ENCODE results near the gene NRN1L.

The NRN1L gene

DNA sequence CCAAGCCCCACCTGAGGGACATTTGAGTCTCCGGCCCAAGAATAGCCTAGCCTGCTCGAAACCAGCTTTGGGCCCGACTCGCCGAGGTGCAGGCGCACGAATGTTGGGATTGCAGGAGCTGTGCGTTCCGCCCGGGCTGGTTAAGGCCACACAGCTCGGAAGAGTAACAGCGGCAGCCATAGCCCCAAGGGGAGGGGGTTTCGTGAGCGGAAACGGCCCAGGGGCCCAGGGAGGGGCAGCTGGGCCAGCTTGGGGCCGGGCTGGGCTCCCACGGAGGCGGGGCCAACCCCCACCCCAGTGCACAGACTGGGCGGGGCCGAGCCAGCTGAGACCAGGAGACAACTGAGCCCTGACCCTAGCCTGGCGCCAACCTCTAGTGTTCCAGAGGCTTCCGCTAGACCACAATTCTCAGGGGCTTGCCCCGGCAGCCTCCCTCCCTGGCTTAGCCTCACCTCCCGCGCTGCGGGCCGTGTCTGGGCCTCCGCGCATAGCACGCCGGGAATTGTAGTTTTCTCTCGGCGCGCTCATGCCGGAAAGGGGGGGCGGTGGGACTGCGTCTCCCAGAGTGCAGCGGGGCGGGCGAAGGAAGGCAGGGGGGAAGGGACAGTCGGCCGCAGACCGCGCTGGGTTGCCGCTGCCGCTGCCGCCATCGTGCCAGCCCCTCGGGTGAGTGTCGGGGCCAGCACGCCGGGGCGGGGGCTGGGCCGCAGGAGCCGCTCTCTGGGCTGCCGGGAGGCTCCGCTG lies 38.2 kb upstream of the NRN1L start, which contains the start of gene NUTF2:
NUTF2 (plus strand) TSS at position 614 of the 744 bp plus-strand sequence. CDS start 18,198 bp downstream, outside the sequence.
- no peaks in the 10 kb centered on the region for H3K27me3 ChIP-seq (ENCODE audit: insufficient read depth, low read length)
- peak within 1 kb of the TSS; percentile 96 for H3K27ac ChIP-seq (ENCODE audit: low read length)
- peaks cover 36% of the 10 kb centered on the region for H3K4me1 ChIP-seq (ENCODE audit: insufficient read depth, low read length)
- peak within 1 kb of the TSS; percentile 97 for H3K4me3 ChIP-seq (ENCODE audit: low read length)
- peak within 1 kb of the TSS; percentile 95 for H3K9ac ChIP-seq (ENCODE audit: low read depth, low read length)
- H3K9me3 ChIP-seq (ENCODE audit: insufficient read depth, low read depth, low read length): no peaks in the 10 kb centered on the region
- peaks cover 10% of the 10 kb centered on the region for H3K36me3 ChIP-seq (ENCODE audit: insufficient read depth, low read depth, low read length)

DNA sequence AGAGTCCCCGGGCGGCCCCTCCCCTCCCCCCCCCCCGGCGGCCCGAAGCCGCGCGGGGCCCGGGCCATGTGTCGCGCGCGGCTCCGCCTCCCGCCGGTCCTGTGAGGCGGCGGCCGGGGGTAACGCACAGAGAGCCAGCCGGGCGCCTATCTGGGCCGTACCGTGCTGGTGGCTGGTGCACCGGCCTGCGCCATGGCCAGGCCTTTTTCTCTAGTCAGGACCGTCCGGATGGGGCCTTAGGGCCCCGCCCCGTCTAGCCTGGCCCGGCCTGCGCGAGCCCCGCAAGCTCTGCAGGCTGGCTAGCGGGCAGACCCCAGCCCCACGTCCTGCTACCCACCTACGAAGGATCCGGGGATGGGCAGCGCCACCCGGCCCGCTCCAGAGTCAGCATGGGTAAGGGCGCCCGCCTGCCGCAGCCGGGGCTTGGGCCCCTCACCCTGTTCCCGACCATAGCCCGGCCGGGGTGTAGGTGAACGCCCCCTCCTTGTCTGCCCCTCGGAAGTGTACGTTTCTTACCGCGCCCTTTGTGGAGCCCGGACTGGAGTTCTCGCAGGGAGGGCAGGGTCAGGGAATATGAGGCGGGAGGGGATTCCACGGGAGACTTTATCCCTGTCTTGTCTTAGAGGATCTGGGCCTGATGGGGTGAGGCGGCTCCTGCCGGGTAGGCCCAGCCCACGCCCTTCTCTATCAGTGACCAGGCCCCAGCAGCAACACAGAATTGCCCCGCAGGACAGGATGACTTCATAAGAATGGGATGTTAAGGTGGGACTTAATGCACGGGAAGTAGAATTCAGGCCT lies 37.4 kb upstream of the NRN1L start, which contains the start of gene CENPT:
CENPT (minus strand) TSS at position 630 of the 798 bp plus-strand sequence. CDS start 13,834 bp downstream, outside the sequence.
- peaks cover 35% of the 10 kb centered on the region for H3K4me1 ChIP-seq (ENCODE audit: insufficient read depth, low read length)
- peak within 1 kb of the TSS; percentile 97 for H3K4me3 ChIP-seq (ENCODE audit: low read length)
- H3K27me3 ChIP-seq (ENCODE audit: insufficient read depth, low read length): no peaks in the 10 kb centered on the region
- peaks cover 10% of the 10 kb centered on the region for H3K36me3 ChIP-seq (ENCODE audit: insufficient read depth, low read depth, low read length)
- peak within 1 kb of the TSS; percentile 96 for H3K27ac ChIP-seq (ENCODE audit: low read length)
- peak within 1 kb of the TSS; percentile 95 for H3K9ac ChIP-seq (ENCODE audit: low read depth, low read length)
- no peaks in the 10 kb centered on the region for H3K9me3 ChIP-seq (ENCODE audit: insufficient read depth, low read depth, low read length)

DNA sequence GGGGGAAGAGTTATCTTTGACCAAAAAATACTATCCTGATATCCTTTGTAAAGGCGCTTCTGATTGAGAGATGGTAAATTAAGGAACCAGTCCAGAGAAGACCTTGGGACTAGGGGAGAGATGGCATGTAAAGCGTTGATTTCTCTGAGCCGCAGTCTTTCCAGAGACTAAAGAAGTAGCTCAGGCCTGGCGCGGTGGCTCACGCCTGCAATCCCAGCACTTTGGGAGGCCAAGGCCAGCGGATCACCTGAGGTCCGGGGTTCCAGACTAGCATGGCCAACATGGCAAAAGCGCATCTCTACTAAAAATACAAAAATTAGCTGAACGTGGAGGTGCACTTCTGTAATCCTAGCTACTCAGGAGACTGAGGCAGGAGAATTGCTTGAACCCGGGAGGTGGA lies 36.6 kb upstream of the NRN1L start:
- H3K27me3 ChIP-seq (ENCODE audit: insufficient read depth, low read length): no peaks in the 10 kb centered on the region
- peak overlapping the region; percentile 97 for H3K4me3 ChIP-seq (ENCODE audit: low read length)
- peak overlapping the region; percentile 95; the same call in 1 of the 2 replicates for H3K9ac ChIP-seq (ENCODE audit: low read depth, low read length)
- no peak overlapping the region for H3K27ac ChIP-seq (ENCODE audit: low read length)
- no peaks in the 10 kb centered on the region for H3K9me3 ChIP-seq (ENCODE audit: insufficient read depth, low read depth, low read length)
- H3K36me3 ChIP-seq (ENCODE audit: insufficient read depth, low read depth, low read length): peaks cover 10% of the 10 kb centered on the region
- peaks cover 34% of the 10 kb centered on the region for H3K4me1 ChIP-seq (ENCODE audit: insufficient read depth, low read length)

DNA sequence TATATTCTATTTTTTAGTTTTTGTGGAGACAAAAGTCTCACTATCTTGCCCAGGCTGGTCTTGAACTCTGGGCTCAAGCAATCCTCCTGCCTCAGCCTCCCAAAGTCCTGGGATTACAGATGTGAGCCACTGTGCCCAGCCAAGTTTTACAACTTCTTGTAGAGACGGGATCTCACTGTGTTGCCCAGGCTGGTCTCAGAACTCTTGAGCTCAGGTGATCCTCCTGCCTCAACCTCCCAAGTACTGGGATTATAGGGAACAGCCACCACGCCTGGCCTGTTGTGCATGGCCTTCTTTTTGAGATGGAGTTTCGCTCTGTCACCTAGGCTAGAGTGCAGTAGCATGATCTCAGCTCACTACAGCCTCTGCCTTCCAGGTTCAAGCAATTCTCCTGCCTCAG lies 31.0 kb upstream of the NRN1L start:
- Histone ChIP-seq H3K4me3 (ENCODE audit: low read length) (no peak overlapping the region), H3K9me3 (ENCODE audit: insufficient read depth, low read depth, low read length) (no peaks in the 10 kb centered on the region), H3K4me1 (ENCODE audit: insufficient read depth, low read length) (peaks cover 19% of the 10 kb centered on the region), H3K27ac (ENCODE audit: low read length) (no peak overlapping the region), H3K36me3 (ENCODE audit: insufficient read depth, low read depth, low read length) (peaks cover 14% of the 10 kb centered on the region), H3K9ac (ENCODE audit: low read depth, low read length) (no peak overlapping the region), H3K27me3 (ENCODE audit: insufficient read depth, low read length) (no peaks in the 10 kb centered on the region)

DNA sequence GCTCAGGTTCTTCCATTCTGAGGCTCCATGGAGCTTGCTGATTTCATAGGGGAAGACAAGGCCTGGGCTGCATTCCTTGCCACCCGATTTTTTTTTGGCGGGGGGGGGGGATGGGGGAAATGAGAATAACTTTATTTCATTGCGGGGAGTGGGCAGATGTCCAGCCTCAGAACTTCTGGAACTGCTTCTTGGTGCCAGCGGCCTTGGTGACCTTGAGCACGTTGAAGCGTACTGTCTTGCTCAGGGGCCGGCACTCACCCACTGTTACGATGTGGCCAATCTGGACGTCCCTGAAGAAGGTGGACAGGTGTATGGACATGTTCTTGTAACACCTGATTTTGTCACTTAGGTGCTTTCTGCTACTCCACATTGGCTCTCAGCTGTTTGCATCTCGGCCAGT lies 28.9 kb upstream of the NRN1L start:
- Histone ChIP-seq H3K9ac (ENCODE audit: low read depth, low read length) (no peak overlapping the region), H3K27me3 (ENCODE audit: insufficient read depth, low read length) (no peaks in the 10 kb centered on the region), H3K4me3 (ENCODE audit: low read length) (no peak overlapping the region), H3K9me3 (ENCODE audit: insufficient read depth, low read depth, low read length) (no peaks in the 10 kb centered on the region), H3K27ac (ENCODE audit: low read length) (no peak overlapping the region), H3K36me3 (ENCODE audit: insufficient read depth, low read depth, low read length) (peaks cover 11% of the 10 kb centered on the region), H3K4me1 (ENCODE audit: insufficient read depth, low read length) (peaks cover 17% of the 10 kb centered on the region)

DNA sequence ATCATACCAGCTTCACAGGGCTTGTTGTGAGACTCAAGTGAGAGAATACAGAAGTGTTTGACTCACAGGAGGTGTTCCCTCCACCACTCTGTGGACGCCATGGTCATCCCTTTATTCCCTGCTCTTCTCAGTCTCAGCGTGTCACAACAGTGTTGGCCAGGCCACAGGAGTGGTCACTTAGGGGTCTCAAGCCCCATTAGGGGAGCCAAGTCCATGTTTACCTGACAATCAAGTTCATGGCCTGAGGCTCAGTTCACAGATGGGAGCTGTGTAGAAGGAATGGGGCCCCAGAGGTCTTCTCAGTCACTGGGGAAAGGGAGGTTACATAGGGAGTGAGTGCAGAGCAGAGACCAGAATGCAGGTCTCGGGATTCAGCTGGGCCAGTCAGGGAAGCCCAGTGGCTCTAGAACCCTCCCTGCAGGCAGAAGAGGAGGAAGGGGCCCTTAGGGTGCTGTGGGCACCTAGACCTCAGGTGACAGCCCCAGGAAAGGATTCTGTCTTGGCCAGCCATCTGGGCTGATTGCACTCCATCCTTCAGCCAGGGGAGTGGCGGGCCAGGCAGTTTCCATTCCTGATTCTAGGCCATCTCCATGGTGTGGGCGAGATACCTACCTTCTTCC lies 27.6 kb upstream of the NRN1L start:
- Histone ChIP-seq H3K36me3 (ENCODE audit: insufficient read depth, low read depth, low read length) (peaks cover 18% of the 10 kb centered on the region), H3K4me1 (ENCODE audit: insufficient read depth, low read length) (peaks cover 17% of the 10 kb centered on the region), H3K27me3 (ENCODE audit: insufficient read depth, low read length) (no peaks in the 10 kb centered on the region), H3K4me3 (ENCODE audit: low read length) (peak overlapping the region; percentile 21; the same call in 1 of the 2 replicates), H3K27ac (ENCODE audit: low read length) (no peak overlapping the region), H3K9me3 (ENCODE audit: insufficient read depth, low read depth, low read length) (no peaks in the 10 kb centered on the region), H3K9ac (ENCODE audit: low read depth, low read length) (no peak overlapping the region)

DNA sequence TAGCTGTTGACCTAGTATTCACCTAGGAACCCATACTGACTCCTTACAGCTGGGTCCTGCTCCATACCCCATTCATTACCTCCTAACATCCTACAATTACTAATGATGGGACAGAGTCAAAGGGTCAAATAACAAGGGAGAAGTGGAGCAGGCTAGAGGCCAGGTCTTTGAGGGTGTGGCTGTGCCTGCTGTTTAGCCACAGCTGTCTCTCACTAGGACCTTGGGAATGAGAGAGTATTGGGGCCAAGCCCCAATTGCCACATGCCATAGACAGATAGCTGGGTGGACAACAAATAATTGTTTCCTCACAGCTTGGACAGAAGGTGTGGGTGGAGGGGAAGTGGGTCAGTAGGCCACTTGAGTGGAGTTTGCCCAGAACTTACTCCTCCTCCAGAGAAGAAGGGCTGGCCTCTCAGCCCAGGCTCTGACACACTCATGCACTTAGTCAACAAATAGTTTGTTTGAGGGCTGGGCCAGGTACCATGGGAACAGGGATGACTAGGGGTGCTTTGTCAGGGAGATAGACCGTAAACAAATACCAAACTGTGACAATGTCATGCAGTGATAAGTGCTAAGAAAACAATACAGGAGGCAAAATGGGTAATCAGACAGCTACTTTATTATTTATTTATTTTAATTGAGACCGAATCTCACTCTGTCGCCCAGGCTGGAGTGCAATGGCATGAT lies 27.0 kb upstream of the NRN1L start:
- Histone ChIP-seq H3K9me3 (ENCODE audit: insufficient read depth, low read depth, low read length) (no peaks in the 10 kb centered on the region), H3K27ac (ENCODE audit: low read length) (no peak overlapping the region), H3K27me3 (ENCODE audit: insufficient read depth, low read length) (no peaks in the 10 kb centered on the region), H3K4me1 (ENCODE audit: insufficient read depth, low read length) (peaks cover 17% of the 10 kb centered on the region), H3K4me3 (ENCODE audit: low read length) (peak overlapping the region; percentile 21; the same call in 1 of the 2 replicates), H3K9ac (ENCODE audit: low read depth, low read length) (peak overlapping the region; percentile 47; the same call in 1 of the 2 replicates), H3K36me3 (ENCODE audit: insufficient read depth, low read depth, low read length) (peaks cover 18% of the 10 kb centered on the region)

DNA sequence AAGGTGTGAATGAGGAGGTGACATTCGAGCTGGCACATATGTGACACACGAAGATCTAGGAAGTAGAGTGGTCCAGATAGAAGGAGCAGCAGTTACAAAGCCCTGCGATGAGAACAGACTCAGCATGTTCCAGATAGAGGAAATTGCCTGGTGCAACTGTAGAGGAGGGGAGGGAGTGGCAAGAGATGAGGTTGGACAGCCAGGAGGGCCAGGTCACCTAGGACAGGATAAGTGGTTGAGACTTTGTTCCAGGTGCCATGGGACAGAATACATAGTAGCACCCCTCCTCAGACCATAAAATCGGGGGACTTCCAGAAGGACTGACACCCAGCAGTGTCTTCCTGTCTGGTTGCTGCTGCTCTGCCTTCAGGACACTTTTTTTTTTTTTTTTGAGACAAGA lies 26.2 kb upstream of the NRN1L start:
- Histone ChIP-seq H3K9me3 (ENCODE audit: insufficient read depth, low read depth, low read length) (no peaks in the 10 kb centered on the region), H3K4me1 (ENCODE audit: insufficient read depth, low read length) (peaks cover 17% of the 10 kb centered on the region), H3K4me3 (ENCODE audit: low read length) (no peak overlapping the region), H3K9ac (ENCODE audit: low read depth, low read length) (no peak overlapping the region; the same call in 1 of the 2 replicates), H3K27me3 (ENCODE audit: insufficient read depth, low read length) (no peaks in the 10 kb centered on the region), H3K36me3 (ENCODE audit: insufficient read depth, low read depth, low read length) (peaks cover 18% of the 10 kb centered on the region), H3K27ac (ENCODE audit: low read length) (no peak overlapping the region)

DNA sequence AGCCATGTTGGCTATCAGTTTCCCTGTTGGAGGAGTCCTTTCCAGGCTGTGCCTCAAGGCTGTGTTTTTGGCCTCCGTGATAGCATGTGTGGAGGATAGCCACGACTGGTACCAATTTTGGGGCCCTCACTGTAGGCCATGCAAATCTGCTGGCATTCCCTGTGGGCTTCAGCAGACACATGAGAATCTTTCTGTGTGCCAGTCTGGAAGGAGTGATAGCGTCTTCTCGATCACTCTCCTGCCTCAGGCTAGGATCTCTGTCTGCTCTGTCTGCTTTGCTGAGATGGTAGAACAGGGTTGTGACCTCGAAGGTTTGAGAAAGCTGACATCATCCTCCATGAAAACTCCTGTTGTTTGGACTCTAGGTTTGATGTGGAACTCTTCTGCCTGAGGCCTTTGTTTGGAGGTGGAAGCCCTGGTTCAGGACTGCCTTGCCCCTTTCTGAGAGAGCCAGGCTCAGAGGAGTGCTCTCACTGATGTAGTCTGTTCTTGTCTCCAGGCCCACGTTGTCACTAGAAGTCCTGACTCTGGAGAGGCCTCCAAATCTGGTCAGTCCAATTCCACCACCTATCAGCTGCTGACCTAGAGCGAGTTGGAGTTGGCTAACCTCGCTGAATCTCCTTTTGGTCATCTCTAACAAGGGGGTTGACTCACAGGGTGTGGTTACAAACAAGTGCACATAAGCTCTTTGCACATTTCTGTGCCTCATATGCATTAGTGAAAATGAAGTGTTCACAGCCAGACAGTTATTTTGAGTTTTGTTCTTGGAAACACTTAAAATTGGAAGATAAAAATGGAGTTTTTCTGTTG lies 23.9 kb upstream of the NRN1L start:
- Histone ChIP-seq H3K36me3 (ENCODE audit: insufficient read depth, low read depth, low read length) (peaks cover 22% of the 10 kb centered on the region), H3K9me3 (ENCODE audit: insufficient read depth, low read depth, low read length) (no peaks in the 10 kb centered on the region), H3K27ac (ENCODE audit: low read length) (no peak overlapping the region), H3K27me3 (ENCODE audit: insufficient read depth, low read length) (no peaks in the 10 kb centered on the region), H3K4me3 (ENCODE audit: low read length) (no peak overlapping the region), H3K4me1 (ENCODE audit: insufficient read depth, low read length) (peaks cover 11% of the 10 kb centered on the region), H3K9ac (ENCODE audit: low read depth, low read length) (no peak overlapping the region)

DNA sequence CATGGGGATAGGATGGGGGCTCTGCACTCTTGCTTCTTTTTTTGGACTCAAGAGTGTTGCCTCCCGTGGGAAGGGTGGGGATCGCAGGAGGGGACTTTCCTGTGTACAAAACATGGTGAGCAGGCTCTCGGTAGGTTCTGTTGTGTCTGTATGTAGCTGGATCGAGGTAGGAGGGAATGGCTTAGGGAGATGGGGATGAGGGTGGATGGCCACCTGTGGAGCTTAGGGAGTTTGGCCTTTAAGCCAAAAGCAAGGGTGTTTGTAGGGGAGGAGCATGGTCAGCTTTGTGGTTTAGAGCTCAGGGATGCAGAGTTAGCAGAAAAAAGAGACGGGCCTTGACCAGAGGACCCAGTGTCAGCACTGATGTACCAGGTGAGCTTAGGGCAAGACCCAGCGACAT lies 22.8 kb upstream of the NRN1L start:
- H3K4me1 ChIP-seq (ENCODE audit: insufficient read depth, low read length): peaks cover 8% of the 10 kb centered on the region
- H3K9ac ChIP-seq (ENCODE audit: low read depth, low read length): no peak overlapping the region
- no peak overlapping the region for H3K27ac ChIP-seq (ENCODE audit: low read length)
- H3K9me3 ChIP-seq (ENCODE audit: insufficient read depth, low read depth, low read length): no peaks in the 10 kb centered on the region
- no peaks in the 10 kb centered on the region for H3K27me3 ChIP-seq (ENCODE audit: insufficient read depth, low read length)
- H3K4me3 ChIP-seq (ENCODE audit: low read length): no peak overlapping the region
- H3K36me3 ChIP-seq (ENCODE audit: insufficient read depth, low read depth, low read length): peaks cover 33% of the 10 kb centered on the region

Data from iPS-20b (cell line).